Astrocyte (in vitro differentiated cells and primary cell): ENCODE results near the gene KRTAP9-3.

ENCODE experiments used
- EZH2 ChIP-seq: IDR thresholded peaks from 2 replicates; pipeline ENCODE4 v1.6.1; 2012; ENCODE audit warnings: mild to moderate bottlenecking, low read length, inconsistent platforms; ENCODE audit not compliant: insufficient read depth
- TF ChIP-seq, protein P1 (sequence below): IDR thresholded peaks from 2 replicates; pipeline ENCODE4 v1.5.1; 2011; ENCODE audit warnings: low read depth, mild to moderate bottlenecking, inconsistent platforms, low read length, moderate library complexity; ENCODE audit not compliant: insufficient read depth

DNA sequence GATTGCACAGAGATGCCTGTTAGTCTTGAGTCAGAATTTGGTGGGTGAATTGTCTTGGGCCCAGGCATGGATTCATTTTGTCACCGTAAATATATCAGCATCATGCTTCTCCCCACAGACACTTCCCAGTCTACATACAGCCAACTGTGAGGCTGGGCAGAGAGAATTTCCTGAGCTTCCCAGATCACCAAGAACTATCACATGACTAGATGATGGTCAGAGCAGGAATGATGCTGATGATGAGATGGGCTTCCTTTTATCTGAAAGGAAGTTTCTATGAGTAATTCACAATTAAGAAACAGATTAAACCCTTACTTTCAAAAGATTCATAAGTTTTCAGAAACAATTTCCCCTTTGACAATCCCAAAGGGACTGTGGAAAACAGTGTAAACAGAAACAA lies 22.6 kb downstream of the KRTAP9-3 start:
- TF ChIP-seq, protein P1, sequence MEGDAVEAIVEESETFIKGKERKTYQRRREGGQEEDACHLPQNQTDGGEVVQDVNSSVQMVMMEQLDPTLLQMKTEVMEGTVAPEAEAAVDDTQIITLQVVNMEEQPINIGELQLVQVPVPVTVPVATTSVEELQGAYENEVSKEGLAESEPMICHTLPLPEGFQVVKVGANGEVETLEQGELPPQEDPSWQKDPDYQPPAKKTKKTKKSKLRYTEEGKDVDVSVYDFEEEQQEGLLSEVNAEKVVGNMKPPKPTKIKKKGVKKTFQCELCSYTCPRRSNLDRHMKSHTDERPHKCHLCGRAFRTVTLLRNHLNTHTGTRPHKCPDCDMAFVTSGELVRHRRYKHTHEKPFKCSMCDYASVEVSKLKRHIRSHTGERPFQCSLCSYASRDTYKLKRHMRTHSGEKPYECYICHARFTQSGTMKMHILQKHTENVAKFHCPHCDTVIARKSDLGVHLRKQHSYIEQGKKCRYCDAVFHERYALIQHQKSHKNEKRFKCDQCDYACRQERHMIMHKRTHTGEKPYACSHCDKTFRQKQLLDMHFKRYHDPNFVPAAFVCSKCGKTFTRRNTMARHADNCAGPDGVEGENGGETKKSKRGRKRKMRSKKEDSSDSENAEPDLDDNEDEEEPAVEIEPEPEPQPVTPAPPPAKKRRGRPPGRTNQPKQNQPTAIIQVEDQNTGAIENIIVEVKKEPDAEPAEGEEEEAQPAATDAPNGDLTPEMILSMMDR = no peak
- no peak for TF ChIP-seq EZH2
